D341Med (cell line): Measurements from ENCODE around the gene LONRF2.

Experiments
- DNase-seq: peaks from one replicate; pipeline ENCODE4 v3.0.0; 2012; ENCODE audit warnings: low spot score

LONRF2 gene

DNA sequence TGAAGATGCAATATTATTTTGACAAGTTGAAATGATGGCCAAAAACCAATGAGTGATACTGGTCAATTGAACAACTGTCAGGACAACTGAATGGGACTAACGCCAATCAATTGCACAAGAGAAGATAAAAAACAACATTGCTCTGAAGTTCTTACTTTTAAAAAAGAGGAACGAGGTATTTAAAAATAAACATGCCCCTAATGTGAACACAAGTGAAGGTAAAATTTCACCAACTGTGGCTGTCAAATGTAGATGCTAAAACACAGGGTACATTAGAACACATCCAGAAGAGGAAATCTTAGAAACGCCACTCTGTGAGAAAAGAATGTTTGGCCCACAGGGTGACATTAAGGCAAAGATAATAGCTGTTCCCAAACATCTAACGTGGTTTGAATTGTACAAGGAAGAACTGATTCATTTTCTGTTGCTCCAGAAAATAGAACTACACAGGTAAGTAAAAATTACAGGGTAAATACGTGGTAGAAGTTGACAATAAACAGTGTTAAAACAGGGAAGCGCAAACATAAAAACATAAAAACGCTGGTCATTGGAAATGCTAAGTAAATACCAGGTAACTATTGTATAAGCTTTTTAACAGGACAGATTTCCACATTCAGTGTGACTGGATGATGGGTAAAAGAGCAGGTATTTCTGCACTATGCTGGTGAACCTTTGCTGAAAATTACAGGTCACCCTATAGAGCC lies 20.3 kb downstream of the LONRF2 start:
- no peak for DNase-seq

DNA sequence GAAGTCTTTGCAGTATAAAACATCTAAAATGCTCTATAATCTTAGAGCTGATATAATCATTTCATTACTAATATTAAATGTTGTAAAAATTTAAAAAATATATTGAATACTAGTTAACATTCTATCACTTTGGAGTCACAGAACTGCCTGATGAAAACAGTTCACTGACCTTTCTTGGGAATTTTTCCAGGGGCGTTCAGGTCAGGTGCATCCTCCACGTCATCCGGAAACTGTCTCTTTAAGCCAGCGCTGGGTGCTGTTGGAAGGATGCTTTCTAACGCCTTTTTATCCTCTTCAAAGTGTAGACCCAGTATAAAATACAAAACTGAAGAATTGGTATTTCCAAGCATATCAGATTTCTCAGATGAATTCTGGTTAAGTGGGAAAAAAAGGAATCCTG lies 22.8 kb downstream of the LONRF2 start:
- no peak for DNase-seq

DNA sequence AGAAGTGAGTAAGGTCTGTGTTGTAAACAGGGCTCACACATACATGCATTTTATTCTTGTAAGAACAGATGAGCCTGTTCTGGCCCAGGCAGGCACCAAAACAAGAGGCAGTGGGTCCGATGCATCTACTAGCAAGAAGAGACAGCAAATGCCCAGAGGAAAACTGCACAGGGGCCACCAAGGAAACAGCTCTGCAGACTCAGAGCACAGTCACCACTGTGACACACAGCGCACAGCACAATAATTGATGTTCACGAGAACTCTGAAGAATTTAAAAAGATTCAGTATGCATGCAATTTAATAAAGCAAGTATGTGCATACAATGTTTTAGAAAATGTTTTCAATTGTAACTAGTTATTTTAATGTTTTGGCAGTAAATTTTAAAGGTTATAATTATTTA lies 24.8 kb downstream of the LONRF2 start:
- no peak for DNase-seq

DNA sequence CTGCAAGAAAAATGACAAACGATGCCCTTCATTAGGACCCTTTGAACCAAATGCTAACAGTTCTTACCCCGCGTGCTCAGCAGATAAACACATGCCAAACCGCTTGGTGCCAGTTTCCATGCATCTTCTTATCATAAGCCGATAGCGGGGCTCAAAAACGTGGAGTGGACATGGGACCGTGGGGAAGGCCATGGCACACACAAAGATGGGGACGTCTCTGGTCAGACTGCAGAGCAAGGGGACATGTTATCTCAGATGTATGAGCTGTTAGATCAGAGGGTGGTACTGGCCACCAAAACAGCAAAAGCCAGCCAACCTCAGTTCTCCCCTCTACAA lies 28.2 kb downstream of the LONRF2 start:
- DNase-seq, result no peak

DNA sequence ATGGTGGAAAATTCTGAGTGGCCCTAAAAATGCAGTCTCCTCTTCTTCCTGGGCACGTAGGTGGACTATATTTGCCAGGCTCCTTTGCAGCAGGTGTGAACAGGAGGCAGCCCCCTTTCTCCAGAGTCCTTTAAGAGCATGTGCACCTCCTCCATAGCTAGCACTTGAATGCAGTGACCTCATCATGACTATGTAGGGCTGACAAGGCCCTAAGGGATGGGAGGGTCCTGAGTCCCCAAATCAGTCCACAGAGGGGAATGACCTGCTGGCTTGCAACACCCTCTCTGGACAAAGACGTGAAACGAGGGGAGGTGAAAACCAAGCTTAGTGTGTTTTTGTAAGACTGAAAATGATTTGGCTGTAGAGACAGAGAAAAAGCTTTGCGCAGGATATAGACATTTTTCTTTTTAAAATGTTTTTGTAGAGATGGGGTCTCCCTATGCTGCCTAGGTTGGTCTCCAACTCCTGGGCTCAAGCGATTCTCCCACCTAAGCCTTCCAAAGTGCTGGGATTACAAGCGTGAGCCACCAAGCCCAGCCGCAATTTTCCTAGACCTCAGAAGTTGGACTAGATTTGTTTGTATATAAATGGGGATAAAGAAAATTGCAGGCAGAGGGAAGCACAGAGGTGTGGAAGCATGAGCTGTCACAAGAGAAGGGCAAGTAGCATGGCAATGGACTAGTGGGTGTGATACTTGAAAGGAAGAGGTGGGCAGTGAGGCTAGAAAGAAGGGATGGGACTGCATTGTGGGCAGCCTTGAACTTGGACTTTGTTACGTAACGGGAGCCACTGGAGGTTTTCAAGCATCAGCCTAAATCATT lies 28.8 kb downstream of the LONRF2 start:
- no peak for DNase-seq

DNA sequence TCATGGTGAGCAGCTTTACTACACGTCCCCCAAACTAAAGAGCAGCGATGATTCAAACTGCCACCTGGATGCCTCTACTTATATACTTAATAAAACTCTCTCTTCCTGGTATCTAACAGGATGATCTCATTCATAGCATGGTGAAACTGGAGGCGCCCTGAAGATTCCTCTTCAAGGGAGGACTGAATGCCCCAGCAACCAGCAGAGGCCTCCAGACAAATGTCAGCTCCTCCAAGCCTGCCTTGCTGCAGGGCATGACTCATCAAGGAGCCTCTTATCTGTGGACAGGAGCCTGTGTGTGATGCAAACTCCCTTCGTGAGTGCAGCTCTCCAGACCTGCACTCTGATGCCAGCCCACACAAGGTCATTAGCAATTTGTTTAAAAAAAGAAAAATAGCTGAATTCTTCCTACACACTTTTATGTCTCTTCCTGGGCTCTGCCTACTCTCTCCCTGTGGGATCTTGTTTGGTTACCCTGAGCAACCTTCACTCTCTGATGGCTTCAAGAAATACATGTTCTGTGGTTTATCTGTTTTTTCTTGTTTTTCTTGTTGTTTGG lies 30.2 kb downstream of the LONRF2 start:
- DNase-seq, result no peak

DNA sequence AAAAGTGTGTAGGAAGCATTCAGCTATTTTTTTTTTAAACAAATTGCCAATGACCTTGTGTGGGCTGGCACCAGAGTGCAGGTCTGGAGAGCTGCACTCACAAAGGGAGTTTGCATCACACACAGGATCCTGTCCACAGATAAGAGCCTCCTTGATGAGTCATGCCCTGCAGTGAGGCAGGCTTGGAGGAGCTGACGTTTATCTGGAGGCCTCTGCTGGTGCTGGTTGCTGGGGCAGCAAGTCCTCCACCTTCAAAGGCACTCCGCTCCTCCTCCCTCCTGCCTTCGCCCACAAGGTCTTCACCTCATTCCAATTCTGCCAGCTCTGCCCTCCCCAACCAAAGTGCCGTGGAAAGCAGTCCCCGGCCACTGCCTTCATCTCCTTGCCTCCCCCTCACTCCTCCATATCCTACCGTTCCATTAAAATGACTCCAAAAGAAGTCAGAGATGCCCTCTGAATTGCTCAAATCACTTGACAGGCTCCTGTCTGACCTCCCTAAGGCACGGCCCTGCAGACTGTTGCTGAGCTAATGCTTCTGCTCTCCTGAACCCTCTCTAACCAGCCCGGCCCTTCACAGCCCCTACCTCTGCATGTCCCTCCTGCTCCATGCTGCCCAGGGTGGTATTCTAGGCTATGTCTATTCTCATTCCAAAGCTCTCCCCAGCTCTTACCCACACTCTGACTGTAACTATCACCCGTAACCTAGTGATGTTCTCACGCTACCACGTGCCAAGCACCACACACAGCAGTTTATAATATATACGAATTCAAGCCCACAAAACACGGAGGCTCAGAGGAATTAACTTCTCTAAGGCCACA lies 30.9 kb downstream of the LONRF2 start:
- DNase-seq, result no peak

DNA sequence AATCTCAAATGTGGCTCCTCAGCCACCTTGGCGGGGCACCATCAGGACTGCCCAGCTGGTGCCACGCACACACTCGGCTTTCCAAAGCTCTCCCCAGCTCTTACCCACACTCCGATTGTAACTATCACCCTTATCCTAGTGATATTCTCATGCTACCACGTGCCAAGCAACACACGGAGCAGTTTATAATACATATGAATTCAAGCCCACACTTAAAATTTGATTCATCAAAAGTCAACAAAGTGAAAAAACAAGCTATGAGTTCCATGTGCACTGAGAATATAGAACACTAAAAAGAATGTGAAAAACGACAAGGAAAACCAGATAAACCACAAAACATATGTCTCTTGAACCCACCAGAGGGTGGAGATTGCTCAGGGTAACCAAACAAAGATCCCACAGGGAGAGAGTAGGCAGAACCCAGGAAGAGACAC lies 31.6 kb downstream of the LONRF2 start:
- DNase-seq, result no peak

DNA sequence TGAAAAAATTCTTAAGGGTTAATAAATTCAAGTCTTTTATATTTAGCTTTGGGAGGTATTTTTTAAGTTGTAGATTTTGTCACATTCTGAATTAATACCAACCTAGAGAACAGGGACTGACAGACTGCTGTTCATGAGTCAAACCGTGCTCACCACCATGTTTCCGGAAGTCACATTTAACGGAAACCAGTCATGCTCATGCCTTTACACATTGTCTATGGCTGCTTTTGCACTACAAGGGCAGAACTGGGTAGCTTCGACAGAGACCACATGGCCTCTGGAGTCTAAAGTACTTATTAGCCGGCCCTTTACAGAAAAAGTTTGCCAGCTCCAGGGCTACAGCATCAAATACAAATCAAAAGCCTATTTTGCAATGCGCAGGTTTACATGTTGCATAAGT lies 33.3 kb downstream of the LONRF2 start:
- no peak for DNase-seq

DNA sequence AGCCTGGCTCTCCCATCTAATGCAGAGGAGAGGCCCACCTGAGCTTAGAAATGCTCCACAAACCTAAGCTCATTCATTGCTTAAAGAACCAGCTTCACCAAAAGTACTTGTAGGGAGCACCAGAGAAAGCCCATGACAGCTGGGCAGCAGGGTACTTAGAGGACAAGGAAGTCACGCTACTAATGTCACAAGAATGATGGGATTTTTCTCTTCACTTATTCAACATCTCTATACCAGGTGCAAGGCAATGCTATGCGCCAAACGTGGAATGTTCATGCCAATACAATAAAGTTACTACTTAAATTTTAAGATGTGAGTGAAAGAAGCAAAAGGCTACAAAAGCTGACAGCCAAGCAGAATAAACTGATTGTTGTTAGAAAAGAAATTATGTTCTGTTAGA lies 36.0 kb downstream of the LONRF2 start:
- no peak for DNase-seq

DNA sequence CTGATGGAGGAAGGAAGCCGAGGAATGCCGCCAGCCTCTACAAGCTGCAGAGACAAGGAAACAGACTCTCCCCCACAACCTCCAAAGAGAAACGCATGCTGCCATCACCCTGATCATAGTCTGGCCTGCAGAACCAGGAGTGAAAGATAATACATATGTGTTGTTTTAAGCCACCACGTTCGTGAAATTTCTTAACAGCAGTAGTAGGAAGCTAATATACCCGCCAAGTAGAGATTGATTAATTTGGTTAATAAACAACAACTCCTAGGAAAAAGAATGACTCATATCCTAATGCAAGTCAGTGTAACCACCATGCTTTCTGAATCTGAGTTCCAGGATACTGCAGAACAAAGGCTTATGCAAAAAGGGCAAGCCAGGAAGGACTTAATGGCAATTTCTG lies 36.6 kb downstream of the LONRF2 start:
- DNase-seq, result no peak

DNA sequence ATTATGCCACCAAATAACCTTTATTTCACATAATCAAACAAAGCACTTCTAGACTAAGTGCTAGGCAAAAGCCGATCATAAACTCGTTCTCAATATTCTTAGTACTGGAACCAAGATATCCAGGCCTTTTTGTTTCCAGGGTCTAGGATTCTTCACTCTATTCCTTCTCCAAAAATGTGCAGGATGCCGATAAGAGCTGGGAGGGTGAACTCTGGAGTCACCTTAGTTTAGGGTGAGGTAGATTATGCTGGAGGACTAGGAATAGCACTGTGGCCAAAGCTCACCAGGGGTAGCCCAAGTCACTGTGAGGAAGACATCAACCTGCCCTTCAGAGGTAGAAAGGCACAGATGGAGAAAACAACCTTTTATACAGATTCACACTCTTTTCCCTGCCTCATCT lies 37.3 kb downstream of the LONRF2 start:
- no peak for DNase-seq

DNA sequence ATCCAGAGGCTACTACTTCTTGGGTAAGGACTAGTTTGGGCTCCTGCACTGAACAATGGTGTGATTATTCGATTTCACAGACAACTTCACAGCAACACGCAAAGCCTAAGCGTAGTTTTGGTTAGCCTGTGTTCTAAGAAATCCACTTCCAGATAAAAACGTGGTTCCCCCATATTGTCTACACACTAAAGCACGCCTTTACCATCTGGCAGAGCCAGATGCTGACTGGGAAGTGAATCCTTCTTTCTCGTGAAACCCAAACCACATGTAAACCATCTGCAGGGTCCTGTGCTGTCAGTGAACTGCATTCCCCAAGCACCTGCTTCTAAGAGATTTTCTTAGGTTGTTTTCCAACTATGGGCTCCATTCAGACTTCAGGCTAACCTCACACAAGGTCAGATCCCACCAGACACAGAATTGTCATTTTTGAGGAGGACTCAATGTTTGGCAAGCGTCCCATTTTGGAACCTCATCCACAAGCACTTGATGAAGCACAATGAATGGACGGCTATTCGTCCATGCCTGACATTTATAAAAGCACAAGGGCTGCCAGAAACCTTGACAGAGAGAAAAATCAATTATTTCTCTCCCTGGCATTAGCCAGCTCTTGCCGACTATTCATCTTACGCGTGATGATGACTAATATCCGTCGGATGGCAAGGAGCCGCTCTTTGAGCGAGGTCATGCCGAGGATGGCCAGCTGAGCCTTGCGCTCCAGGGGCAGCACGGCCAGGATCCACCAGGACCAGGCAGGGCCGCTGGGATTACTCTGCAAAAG lies 38.4 kb downstream of the LONRF2 start:
- no peak for DNase-seq

DNA sequence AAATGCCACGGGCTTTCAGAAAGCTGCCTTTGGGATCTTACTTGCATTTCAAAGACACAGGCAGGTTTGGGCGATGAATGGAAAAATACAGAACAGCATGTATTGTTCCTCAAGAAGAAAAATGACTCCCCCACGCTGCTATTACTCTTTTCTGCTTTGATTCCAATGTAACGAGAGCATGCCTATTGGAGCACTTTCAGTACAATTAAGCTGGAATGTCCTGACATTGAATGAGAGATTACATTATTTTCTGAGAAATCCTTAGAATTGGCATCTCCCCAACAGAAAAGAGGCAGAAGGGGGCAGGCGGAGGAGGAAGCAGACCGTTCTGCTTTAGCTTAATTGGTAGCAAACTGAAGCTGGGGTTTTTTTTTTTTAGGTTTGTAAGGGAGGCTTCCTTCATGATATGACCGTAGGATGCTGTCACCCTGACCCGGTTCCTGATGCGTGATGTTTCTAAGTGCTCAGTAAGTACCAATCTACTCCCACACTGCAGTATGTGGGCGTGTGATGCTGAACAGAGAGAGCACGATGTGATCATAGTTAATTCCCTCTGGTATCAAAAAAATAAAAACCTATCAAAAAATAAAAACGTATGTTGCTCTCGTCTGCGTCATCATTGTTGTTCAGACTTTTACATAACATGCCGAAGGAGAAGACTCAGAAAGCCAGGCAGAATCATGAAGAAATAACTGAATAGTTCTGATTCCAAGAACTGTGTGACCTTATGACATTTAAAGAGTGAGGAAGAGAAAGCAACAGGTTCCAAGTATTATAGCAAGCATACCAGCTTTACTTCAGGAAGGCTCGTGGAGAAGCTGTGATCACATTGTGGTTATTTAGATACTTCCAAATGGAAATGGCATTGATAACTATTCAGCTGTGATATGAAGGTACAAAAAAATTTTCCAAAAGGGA lies 40.5 kb downstream of the LONRF2 start:
- DNase-seq, result no peak

DNA sequence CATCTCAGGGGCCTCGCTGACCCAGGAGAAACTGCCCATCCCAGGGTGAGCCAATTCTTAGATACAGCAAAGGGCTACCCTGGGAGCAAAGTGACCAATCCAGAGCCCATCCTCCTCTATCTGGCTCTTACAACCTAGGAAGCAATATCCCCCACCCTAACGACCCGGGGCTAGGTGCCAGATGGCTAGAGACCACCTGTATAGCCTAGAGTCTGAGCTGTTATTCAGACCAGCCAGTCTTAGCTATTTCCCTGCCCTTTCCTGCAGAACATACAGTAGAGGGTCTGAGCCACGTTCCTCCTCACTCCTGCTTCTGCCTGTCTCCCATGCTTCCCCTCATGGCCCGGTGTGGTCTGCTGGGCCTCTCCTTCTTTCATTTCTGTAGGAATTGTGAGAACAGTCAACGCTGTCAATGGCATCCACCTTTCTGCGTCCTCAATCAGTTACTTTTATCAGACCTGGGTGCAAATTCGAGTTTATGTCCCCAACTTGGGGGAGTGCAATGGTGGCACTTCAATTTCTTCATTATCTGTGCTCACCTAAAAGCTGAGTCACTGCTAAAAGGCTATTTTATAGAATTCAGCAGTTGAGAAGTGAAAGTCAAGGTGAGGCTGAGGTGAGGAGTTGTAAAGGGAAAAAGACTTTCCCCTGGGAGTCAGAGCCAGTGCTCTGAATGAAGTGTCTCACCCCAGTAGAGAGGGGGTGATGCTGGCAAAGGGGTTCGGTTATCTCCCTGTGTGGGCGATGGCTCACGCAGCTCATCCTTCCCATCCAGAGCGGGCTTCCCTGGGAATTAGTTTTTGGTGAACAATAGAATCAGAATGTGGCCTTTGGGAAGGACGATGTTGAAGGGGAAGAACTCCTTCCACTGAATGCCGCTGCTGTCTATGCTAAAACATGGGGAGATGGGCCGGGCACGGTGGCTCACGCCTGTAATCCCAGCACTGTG lies 42.4 kb downstream of the LONRF2 start:
- DNase-seq, result no peak

DNA sequence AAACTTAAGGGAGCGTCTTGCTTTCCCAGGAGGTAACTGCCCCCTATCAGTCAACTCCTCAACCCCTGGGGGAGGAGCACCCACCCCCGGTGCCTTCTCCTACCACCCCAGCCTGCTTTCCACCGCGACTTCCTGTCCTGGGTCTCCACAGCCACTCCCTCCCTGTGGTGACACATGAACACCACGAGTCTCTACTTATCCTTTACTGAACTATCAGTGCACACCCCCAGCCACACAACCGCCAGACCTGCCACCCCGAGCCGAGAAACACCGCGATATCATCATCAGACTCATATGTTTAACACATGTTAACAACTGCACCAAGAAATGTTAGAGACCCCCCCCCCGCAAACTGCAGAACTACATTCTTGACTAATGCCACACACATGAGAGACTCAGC lies 43.3 kb downstream of the LONRF2 start:
- no peak for DNase-seq

DNA sequence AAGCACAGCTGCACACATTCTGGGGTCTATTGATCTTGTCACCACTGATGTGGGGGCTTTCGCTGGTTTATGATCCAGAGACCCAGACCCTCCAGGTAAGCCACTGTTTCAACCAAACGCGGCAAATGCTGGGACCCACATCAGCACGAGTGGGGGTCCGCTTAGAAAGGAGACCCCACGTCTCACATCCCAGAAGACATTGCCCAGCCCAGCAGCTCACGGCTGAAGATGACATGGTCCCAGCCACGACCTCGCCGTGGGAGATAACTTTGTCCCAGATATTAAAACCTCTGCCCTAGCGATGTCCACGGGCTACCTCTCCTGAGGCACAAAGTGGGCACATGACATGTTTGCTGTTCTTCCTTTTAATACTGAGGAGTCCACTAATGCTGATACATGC lies 43.8 kb downstream of the LONRF2 start:
- no peak for DNase-seq

DNA sequence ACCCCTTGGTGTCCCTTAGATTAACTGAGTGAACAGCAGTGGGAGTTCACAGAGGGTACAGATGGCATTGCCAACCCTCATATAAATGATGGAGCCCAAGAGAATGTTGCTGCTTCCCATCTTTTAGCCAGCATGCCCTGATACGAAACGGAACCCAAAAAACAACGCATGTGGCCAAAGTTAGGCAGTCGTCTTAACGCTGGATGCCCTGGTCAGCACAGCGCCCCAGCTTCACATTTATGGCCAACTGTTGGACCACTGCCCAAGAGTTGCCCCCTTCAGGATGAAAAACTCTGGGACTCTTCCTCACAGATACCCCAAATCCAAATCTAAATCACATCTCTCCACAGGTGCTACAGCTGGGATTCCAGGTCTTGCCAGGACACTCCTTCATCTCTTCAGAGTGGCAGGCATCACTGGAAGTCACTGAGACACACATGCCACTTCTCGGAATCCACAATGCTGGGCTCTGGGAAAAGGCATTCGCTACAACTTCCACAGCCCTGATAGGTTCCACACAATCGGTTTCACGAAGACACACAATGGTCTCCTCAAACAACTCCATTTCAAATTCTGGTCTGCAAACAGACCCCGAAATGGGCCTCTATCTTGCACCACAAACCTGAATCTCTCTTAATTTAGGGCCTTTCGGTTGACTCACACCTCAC lies 44.6 kb downstream of the LONRF2 start:
- DNase-seq, result no peak

DNA sequence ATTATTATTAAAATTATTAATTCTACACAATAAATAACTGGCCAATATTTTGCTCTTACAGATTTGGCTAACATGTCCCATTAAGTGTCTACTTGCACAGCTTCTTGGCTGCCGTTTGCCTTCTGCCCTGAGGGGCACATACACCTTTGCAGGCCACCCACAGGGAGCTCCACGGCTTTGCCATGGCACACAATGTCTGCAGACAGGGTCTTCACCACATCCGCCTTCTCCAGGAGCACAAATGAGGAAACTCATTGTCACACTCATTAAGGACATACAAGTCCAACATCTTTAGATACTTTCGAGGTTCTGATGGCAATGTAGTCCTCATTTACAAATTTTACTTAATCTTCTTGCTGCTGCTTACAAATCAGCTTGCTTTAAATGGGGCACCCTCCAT lies 45.6 kb downstream of the LONRF2 start:
- no peak for DNase-seq
